GM15510 (cell line): Measurements from ENCODE around the gene CARMIL1.

Experiments
- POLR2A ChIP-seq: IDR thresholded peaks from 3 replicates; pipeline ENCODE4 v1.6.1; 2011; ENCODE audit warnings: borderline replicate concordance; ENCODE audit not compliant: insufficient read length; ENCODE audit errors: extremely low read depth

Gene CARMIL1

DNA sequence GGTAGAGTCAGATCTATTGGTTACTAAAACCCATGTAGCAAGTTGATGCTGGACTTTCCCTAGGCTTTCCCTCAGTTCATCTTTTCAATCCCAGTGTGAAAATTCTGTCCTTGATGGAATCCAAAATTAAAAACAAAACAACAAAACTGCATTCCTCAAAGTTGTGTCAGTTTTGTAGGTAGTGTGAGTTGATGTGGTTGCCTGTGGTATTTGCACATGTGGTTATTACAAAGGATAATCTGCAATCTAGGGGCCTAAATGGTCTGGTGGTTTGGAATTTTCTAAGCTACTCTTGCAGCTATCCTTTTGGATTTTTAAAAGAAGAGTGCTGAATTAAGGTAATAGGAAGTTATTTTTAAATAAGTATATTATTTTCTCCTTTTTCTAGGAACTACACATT lies 240.7 kb downstream of the CARMIL1 start:
- no peak for TF ChIP-seq POLR2A

DNA sequence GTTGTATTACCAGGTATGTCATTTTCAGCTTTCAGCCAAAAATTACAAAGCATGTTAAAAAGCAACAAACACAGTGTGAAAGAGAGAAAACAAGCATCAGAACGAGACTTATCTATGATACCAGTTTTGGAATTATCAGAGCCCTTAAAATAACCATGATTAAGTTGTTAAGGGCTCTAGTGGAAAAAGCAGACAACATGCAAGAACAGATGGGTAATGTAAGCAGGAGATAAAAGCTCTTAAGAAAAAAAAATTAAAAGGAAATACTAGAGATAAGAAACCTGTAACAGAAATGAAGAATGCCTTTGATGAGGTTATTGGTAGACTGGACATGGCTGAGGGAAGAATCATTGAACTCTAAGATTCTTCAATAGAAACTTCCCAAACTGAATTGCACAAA lies 245.4 kb downstream of the CARMIL1 start:
- no peak for TF ChIP-seq POLR2A

DNA sequence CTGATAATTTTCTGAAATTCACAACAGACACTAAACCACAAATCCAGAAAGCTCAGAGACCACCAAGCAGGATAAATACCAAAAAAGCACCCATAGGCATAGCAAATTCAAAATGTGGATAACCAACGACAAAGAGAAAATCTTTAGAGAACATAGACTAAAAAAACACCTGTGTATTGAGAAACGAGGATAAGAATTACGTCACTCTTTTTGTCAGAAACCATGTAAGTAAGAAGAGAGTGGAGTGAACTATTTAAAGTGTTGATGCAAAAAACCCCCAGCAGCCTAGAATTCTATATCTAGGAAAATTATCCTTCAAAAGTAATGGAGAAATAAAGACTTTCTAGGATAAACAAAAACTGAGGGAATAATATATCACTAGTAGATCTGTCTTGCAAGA lies 245.9 kb downstream of the CARMIL1 start:
- TF ChIP-seq POLR2A, result no peak

DNA sequence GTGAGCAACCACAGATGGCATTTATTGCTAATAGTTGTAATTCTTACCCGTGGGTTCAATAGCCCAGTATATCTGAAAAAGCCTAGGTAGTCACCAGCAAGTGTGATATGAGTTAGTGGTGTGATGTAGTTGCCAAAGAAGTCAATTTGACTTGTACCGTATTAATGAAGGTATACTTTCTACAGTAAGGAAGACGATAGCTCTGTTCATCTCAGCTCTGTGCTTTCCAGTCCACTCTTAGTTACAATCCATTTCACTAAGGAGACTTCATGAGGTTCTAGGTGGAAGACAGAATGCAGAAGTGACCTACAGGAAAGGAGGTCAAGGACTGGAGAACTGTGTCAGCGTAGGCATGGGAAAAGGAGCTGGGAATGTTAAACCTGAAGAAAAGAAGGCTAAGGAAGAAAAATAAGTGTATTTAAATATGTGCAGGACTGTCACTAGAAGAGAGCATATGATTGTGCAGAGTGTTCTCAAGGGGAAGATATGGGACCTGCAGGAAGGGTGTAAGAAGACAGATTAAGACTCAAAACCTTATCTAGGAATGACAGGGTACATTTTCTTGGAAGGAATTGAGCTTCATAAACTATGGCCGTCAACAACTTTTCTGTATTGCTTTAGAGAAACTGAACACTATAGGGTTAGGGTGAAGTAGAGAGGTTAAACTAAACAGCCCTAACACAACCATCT lies 255.9 kb downstream of the CARMIL1 start:
- no peak for TF ChIP-seq POLR2A

DNA sequence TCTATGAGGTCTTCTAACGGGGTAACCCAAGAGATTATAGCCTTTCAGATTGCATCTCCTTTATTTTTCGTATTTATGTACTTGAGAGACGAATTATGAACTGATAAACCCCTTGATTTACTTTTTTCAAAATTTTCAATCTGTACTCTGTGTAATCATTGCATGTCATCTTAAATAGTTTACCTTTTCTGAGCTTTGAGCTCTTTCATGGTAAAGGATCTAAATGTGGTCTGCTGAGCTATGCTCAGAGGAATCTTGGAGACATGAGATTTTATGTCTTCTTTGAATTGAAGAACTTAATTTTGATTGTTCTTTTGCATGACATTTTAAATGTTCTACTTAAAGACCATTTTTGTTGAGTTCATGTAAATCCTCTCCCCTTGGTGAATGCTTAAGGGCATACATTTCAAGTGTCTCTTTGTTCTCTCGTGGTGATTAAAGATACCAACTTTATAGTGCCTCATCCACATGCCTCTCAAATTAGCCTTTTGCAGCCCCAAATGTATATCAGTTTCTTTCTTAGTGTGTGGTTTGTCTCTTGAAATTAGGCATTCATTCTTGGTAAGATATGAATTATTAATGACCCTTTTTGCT lies 256.6 kb downstream of the CARMIL1 start:
- no peak for TF ChIP-seq POLR2A

DNA sequence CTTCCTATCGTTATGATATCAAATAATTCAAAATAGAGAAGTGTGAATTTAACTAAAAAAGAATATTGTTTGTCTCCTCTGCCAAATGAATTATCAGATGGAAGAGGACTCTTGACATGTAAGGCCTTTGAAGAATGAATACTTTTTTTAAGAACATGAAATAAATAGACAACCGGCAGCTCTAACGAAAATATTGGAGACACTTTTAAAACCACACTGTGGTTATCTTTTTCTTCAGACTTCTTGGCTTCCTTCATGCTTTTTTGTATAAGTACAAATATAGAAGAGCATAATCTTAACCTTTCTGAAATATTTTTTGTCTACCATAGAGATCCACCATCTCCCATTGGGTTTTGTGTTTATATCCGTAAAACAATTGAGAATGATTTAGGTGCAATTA lies 257.6 kb downstream of the CARMIL1 start:
- no peak for TF ChIP-seq POLR2A

DNA sequence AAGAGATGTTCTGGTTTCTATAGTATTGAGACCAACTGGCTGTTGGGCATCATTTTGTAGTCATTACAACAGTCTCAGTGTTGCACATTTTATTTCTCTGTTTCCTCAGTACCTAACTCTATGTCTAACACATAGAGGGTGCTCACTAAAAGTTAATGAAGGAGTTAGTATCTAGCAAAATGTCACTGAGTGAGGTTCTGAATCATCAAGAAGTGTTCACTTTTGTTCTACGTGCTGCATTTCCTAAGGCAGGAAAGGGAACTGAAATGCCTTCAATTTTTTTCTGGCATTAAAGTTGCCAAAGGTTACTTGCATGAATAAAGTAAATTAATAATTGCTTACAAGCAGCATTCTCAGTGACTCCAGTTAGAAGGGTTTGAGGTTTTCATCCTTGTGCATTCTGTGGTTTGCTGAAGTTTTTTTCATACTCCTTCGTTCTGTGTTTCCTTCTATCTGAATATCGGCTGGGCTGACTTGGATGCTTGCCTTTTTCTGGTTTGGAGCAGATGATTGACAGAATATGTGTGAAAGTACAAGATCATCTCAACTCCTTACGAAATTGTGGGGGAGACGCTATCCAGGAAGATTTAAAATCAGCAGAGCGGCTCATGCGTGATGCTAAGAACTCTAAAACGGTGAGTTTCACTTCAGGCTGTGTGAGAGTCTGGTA lies 258.3 kb downstream of the CARMIL1 start:
- no peak for TF ChIP-seq POLR2A

DNA sequence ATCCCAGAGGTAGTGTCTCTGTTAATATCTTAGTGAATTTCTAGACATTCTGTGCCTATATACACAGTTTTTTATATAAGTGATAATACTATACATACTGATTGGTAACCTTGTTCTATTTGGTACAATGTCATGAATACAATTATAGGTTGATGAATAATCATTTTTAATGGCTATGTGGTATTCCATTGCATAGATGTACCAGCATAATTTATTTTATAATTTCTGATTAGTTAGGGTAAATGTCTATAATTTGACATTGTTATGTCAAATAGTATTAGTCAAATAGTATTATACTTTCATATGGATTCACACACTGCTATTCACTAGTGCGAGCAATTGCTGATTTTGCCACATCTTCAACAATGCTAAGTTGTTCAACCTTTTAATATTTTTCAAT lies 262.1 kb downstream of the CARMIL1 start:
- no peak for TF ChIP-seq POLR2A

DNA sequence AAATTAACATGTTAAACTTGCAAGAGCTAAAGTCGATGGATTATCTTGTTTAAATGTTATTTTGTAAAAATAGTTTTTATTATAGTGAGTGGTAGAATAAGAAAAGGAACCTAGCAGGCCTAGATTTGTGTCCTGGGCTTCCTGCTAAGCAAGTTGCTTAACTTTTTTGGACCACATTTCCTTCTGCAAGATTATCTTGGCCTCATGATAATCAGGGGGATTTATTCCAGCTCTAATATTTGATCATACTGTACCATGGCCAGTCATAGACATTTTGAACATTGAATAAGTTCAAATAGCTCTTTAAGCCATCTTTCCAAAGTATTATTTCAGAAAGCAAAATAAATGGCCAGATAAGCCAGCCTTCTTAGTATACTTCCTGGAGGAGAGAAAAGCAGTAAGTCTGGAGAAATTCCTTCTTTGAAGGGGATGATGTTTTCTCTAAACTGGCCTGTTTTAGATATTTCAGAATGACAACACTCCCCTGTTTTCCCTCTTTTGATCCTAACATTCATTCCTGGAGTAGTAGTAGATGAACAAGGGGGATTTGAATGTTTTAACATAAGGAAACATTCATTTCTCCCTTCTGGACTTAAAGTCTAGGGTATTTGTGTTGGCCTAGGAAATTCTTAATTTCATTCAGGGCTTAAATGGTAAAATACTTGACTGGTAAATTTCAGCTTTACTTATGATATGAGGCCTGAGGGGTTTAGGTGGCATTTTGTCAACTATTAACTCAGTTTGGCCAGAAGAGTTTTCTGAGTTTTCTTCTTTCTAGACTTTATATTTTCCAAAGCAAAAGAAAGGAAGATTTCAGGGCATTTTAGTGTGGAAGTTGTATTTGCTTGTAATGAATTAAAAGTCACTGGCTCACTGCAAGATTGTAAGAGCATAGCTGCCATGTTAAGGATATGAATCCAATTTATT lies 264.1 kb downstream of the CARMIL1 start:
- TF ChIP-seq POLR2A, result no peak

DNA sequence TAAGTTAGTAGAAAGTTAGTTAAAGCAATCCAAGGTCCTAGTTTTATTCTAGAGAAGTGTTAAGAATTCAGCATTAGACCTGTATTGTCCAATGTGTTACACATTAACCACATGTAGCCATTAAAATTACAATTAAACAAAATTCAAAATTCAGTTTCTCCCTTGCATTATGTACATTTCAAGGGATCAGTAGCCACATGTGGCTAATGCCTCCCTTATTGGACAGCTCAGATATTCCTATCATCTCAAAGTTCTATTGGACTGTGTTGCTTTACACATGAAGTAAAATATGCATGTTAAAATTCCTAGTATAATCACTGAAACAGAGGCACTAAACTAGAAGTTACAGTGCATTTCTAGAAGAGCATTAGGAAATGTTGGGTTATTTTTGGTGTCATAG lies 265.7 kb downstream of the CARMIL1 start:
- no peak for TF ChIP-seq POLR2A

DNA sequence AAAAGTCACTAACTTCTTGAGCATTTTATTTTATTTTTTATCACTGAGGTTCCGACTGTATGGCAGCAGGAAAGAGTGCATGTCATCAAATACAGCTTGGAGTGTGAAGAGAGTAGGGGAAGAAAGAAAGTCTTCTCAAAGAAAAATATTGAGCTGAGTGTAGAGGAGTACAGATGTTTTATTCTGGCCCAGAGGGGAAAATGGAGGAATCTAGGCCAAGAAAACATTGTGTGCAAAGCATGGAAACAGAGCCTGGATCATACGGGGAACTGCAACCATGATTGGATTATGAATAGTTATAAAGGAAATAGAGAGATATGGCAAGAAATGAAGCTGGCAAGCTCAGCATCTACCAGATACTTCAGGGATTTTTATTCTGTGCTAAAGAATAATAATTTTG lies 268.6 kb downstream of the CARMIL1 start:
- TF ChIP-seq POLR2A, result no peak

DNA sequence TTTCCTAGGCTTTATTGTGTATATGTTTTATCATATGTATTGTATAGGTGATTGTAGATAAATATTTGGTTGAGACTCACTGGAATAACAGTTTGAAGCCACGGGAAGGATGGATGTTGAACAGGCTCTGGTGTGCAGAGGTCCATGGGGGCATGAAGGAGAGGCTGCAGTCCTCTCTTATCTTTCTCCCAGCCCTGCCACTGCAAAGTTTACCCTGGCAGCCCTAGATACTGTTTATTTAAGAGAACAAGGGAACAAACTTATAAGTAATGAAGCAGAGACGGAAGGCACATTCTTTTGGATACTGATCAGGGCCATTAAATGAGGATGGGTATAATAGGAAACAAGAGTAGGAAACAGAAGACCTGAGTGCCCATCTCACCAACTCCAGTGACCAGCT lies 269.3 kb downstream of the CARMIL1 start:
- TF ChIP-seq POLR2A, result no peak

DNA sequence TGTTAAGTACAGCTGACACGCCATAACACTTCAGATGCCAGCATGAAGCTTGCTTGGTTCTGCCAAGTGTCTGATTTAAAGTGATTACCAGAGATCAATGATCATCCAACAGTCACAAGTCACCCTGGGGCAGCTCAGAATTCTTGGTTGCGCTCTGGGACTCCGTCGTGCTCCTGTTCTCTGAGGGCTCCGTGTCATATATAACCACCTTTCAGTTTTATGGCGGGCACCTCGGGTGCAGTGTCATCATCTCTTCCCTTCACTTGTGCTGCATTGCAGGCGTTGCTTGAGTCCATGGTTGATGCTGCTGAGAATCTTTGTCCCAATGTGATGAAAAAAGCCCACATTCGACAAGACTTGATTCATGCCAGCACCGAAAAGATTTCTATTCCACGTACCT lies 271.5 kb downstream of the CARMIL1 start:
- TF ChIP-seq POLR2A, result no peak

DNA sequence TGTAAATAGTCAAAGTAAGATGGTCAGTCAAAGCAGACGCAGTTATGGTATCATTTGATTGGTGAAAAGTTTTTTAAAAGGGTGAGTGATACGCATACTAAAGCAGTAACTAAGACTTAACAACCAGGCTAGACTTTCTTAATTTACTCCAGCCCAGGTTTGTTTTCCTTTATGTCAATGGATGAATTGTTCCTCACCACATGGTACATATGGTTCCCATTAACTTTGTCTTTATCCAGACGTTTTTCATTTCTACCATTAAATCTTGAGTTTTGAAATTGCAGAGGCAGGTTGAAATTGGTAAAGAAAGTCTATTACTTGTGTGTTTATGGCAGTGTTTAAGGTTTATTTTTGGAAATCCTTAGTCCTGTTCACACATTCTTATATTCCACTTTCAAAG lies 274.3 kb downstream of the CARMIL1 start:
- no peak for TF ChIP-seq POLR2A

DNA sequence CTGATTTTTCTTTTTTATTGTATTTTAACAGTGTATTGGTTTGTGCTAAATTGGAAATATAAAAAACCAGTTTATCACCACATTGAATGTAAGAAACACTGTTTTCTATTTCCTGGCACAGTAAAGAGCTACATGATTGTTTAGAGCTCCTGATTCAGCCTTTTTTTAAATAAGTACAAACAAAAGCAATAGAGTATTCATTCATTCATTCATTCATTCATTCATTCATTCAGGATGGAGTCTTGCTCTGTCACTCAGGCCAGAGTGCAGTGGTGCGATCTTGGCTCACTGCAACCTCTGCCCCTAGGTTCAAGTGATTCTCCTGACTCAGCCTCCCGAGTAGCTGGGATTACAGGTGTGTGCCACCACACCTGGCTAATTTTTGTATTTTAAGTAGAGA lies 276.0 kb downstream of the CARMIL1 start:
- TF ChIP-seq POLR2A, result no peak
